LNCAP (cell line): ENCODE results near the gene KIAA1328.

Experiments
- CTCF ChIP-seq: fragments of 450-650 bp; IDR thresholded peaks from 2 replicates; pipeline ENCODE4 v1.5.1; 2017; ENCODE audit warnings: mild to moderate bottlenecking

Gene KIAA1328

GRCh38 chr18:36828630-36829361, at the start of gene KIAA1328, which contains the start of gene TPGS2:
KIAA1328 (plus strand) TSS chr18:36829127; CDS start chr18:36829139, 12 bp downstream.
TPGS2 (minus strand) TSS chr18:36829002; CDS start chr18:36828767, 235 bp downstream.
- TF ChIP-seq CTCF, result peak; percentile 50; the same call in 1 of the 2 replicates

GRCh38 chr18:36780748-36781147, 48.2 kb upstream of the KIAA1328 start:
- TF ChIP-seq CTCF, result no peak

DNA sequence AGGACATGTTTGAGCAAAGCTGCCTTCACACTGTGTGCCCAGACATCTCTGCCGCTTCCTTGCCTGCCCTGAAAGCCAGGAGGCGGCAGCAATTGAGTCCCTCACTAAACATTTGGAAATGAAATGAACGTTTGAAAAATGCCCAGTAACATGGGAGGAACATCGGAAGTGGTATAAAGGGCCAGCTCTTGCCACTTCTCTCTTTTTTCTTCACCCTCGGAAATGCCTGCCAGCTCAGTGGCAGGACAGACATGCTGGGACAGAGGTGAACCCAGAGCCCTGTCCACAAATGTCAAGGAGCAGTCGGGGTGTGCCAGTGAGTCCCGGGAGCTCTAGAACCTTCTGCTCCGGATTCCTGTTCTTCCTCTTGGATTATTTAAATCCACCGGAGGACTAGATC, 46.2 kb upstream of the KIAA1328 start:
- TF ChIP-seq CTCF, result no peak

GRCh38 chr18:36783792-36784191, 45.1 kb upstream of the KIAA1328 start:
- TF ChIP-seq CTCF, result no peak

DNA sequence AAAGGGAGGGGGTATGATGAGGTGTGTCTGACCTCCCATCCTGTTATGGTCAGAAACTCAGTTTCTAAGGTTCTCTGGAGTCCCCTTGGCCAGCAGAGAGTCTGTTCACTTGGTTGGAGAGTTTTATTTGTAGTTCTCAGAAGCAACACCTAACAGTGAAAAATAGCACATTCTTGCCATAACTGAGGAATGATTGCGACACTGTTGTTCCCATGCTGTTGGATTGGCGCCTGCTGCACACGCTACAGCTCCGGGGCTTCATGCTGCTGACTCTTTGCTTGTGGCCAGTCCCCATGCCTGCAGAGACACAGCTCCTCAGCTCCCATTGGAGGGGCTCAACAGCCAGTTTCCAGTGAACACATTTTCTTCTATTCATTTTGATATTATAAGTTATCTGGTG, 42.2 kb upstream of the KIAA1328 start:
- no peak for TF ChIP-seq CTCF

DNA sequence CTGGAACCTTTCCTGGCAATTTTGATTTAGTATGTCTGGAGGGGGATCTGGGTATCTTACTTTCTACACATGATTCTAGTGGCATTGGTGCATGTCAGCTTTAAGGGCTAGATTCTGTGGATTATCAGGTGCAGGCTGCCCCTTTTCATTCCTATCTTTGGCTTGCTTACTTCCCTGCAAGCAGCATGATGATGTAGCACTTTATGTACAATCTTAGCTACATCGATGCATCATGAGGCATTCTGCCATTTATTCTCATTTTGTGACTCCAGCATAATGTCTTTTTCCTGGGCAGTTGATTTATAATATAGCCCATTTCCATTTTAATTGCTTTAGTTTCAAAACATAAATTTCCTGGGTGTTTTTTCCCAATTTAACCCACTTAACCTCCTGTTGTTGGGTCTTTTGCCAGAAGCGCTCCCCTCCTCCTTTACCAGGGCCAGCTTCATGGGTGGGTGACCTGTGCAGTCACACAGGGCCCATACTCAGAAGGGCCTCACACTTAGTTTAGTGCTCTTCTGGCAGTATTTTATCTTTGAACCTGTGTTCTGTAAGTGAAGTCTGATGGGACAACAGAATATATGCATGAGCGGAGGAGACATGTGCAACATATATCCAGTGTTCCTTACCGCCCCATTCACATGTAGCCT, 36.2 kb upstream of the KIAA1328 start:
- TF ChIP-seq CTCF, result no peak

DNA sequence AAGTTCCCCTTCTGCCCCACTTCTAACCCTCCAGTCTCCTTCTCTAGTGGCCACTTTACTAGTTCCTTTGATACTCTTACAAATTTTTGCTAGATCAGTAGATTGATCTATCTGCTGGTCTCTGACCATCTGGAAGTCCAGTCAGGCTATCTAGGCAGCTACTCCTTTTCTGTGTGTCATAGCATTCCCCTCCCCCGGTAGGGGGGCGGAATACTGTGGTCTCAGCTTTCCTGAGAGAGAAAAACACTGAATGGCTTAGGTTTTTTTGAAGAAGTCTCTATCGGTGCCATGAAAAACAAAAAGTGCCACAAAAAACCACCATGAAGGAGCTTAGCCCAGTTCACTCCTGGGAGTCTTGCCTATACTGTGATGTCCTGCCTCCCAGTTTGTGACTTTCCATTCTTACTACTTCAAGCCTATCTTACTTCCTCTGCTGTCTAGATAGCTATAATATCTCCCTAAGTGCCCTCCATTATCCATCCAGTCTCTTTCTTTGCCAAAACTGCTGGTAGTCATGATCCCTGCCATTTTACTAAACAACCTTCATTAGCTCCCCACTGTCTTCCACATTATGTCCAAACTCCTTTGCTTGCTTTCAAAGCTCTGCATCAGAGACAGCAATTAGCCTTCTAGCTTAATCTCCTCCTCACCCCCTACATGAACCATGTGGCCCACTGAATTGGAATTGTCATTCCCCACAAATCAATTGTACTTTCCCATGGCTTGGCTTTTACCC, 30.0 kb upstream of the KIAA1328 start:
- no peak for TF ChIP-seq CTCF
